HL-60 (cell line): ENCODE data around the gene POC1A.

ENCODE experiments used
- POLR2AphosphoS5 ChIP-seq: IDR thresholded peaks from 2 replicates; pipeline ENCODE4 v1.6.1; 2012; ENCODE audit warnings: low read depth
- SPI1 ChIP-seq: IDR thresholded peaks from 2 replicates; pipeline ENCODE4 v1.6.1; 2012; ENCODE audit warnings: low read depth, mild to moderate bottlenecking, borderline replicate concordance
- TF ChIP-seq, protein P1 (sequence below): IDR thresholded peaks from one replicate; pipeline ENCODE4 v1.5.1; 2011; ENCODE audit warnings: low read length, control low read depth, inconsistent platforms; ENCODE audit not compliant: insufficient read depth
- TF ChIP-seq, protein P2 (sequence below): IDR thresholded peaks from 2 replicates; pipeline ENCODE4 v1.6.1; 2012; ENCODE audit warnings: low read depth; ENCODE audit not compliant: insufficient replicate concordance

DNA sequence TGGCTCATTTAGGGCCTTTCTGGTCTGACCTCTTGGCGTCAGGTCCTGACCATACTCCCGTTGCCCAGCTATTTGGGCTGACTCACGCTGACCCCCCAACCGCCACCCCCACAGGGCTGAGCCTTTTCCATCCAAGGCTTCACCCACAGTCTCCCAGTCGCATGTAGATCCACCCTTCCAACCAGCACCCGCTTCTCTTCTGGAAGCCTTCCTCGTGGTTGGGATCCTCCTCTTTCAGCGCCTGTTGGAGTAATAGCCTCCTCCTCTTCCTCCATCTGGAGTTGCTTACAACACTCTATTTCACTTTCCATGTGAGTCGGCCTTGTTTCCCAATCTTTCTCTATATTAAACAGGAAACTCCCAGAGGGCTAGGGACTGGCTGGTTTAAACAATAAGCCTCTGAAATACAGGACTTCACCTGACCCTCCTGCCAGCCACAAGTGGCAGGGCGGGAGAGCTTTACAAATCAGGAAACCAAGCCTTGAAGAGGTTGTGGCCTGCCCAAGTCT lies 41.7 kb upstream of the POC1A start:
- TF ChIP-seq, protein P1, sequence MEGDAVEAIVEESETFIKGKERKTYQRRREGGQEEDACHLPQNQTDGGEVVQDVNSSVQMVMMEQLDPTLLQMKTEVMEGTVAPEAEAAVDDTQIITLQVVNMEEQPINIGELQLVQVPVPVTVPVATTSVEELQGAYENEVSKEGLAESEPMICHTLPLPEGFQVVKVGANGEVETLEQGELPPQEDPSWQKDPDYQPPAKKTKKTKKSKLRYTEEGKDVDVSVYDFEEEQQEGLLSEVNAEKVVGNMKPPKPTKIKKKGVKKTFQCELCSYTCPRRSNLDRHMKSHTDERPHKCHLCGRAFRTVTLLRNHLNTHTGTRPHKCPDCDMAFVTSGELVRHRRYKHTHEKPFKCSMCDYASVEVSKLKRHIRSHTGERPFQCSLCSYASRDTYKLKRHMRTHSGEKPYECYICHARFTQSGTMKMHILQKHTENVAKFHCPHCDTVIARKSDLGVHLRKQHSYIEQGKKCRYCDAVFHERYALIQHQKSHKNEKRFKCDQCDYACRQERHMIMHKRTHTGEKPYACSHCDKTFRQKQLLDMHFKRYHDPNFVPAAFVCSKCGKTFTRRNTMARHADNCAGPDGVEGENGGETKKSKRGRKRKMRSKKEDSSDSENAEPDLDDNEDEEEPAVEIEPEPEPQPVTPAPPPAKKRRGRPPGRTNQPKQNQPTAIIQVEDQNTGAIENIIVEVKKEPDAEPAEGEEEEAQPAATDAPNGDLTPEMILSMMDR: no peak
- TF ChIP-seq POLR2AphosphoS5 (0 out of 2 replicates have a peak, but pooled peaks have one; percentile 31), SPI1 (no peak)
- TF ChIP-seq, protein P2, sequence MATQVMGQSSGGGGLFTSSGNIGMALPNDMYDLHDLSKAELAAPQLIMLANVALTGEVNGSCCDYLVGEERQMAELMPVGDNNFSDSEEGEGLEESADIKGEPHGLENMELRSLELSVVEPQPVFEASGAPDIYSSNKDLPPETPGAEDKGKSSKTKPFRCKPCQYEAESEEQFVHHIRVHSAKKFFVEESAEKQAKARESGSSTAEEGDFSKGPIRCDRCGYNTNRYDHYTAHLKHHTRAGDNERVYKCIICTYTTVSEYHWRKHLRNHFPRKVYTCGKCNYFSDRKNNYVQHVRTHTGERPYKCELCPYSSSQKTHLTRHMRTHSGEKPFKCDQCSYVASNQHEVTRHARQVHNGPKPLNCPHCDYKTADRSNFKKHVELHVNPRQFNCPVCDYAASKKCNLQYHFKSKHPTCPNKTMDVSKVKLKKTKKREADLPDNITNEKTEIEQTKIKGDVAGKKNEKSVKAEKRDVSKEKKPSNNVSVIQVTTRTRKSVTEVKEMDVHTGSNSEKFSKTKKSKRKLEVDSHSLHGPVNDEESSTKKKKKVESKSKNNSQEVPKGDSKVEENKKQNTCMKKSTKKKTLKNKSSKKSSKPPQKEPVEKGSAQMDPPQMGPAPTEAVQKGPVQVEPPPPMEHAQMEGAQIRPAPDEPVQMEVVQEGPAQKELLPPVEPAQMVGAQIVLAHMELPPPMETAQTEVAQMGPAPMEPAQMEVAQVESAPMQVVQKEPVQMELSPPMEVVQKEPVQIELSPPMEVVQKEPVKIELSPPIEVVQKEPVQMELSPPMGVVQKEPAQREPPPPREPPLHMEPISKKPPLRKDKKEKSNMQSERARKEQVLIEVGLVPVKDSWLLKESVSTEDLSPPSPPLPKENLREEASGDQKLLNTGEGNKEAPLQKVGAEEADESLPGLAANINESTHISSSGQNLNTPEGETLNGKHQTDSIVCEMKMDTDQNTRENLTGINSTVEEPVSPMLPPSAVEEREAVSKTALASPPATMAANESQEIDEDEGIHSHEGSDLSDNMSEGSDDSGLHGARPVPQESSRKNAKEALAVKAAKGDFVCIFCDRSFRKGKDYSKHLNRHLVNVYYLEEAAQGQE: no peak
